ENCODE data around the gene KIAA1755.

Gene KIAA1755

GRCh38 chr20:38164624-38165088 is 95.9 kb downstream of the KIAA1755 start:
- no peak for DNase-seq

GRCh38 chr20:38164069-38164468 is 96.5 kb downstream of the KIAA1755 start:
- no peak for DNase-seq

- DNase-seq, result no peak
Measured at GRCh38 chr20:38162878-38163875, 97.4 kb downstream of the KIAA1755 start.

- no peak for DNase-seq
Measured at GRCh38 chr20:38162149-38162548, 98.4 kb downstream of the KIAA1755 start.

- DNase-seq, result no peak
Measured at GRCh38 chr20:38161412-38161774, 99.1 kb downstream of the KIAA1755 start.

All from hippocampal formation (tissue), 2 donors.